GM12801 (cell line): ENCODE results near the gene MAP4K4.

Experiments
- CTCF ChIP-seq: IDR thresholded peaks from one replicate; pipeline ENCODE4 v1.5.1; 2011; ENCODE audit warnings: control low read depth; ENCODE audit not compliant: insufficient read length; ENCODE audit errors: extremely low read depth

The MAP4K4 gene

GRCh38 chr2:101827246-101827645 is 129.7 kb downstream of the MAP4K4 start:
- TF ChIP-seq CTCF = no peak

- TF ChIP-seq CTCF = no peak
Observed at GRCh38 chr2:101828257-101828656, 130.8 kb downstream of the MAP4K4 start.

GRCh38 chr2:101828673-101829334 is 131.3 kb downstream of the MAP4K4 start:
- TF ChIP-seq CTCF = no peak

GRCh38 chr2:101829429-101829828 is 131.9 kb downstream of the MAP4K4 start:
- no peak for TF ChIP-seq CTCF

GRCh38 chr2:101830146-101830545 is 132.6 kb downstream of the MAP4K4 start:
- no peak for TF ChIP-seq CTCF

GRCh38 chr2:101830555-101830954 is 133.0 kb downstream of the MAP4K4 start:
- no peak for TF ChIP-seq CTCF

GRCh38 chr2:101831351-101831865 is 133.9 kb downstream of the MAP4K4 start:
- TF ChIP-seq CTCF = no peak

- no peak for TF ChIP-seq CTCF
Observed at GRCh38 chr2:101832114-101832513, 134.6 kb downstream of the MAP4K4 start.
